Suprapubic skin (tissue), 3 donors: ENCODE data around the gene EPB41L2.

Experiments used
- CTCF ChIP-seq, 2 donors: fragments of 200-600 bp in 1 of 2; fragments of 450-650 bp in 1 of 2; sonication (generic) in 1 of 2; IDR thresholded peaks; one replicate each; pipeline ENCODE4 v1.5.1; 2016 to 2019; ENCODE audit warnings: antibody characterized with exemption in 2 of 2, mild to moderate bottlenecking in 1 of 2, moderate library complexity in 1 of 2
- EP300 ChIP-seq: sonication (generic); formaldehyde crosslinking; IDR thresholded peaks from one replicate; pipeline ENCODE4 v1.6.1; 2017; ENCODE audit warnings: antibody characterized with exemption

- TF ChIP-seq CTCF (IDR thresholded peaks at IDR 0.05): no peak
- no peak for TF ChIP-seq EP300
Measured at GRCh38 chr6:130912434-130912833, 150.6 kb downstream of the EPB41L2 start.
